SKM-1 treated with dmso at 0.1 percent for 144 hours (cell line): Measurements from ENCODE around the gene CHST11.
A peak's percentile ranks its signal among the peaks of the same experiment; 100 is the strongest.

Source experiments
- DNase-seq: peaks from one replicate; lab custom pipeline; 2025; ENCODE audit not compliant: unreplicated experiment; lab: John Stamatoyannopoulos, UW

The CHST11 gene

DNA sequence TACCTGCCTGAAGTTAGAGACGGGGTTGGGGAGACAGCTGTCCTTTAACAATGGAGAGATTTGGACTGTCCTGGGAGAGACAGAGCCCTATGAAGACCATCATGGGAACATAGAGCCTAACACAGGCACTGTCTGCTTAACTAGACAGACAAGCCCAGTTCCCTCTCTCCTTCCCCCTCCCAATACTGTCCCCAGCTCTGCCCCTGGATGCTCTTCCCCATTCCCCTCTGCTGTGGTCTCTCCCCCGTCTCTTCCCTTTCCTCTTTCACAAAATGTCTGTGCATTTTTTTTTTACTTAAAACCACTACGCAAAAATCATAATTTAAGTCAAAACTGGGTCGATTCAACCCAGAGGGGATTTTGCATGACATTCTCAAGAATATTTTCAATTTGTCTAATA lies 232.9 kb downstream of the CHST11 start:
- DNase-seq, result peak; percentile 13

DNA sequence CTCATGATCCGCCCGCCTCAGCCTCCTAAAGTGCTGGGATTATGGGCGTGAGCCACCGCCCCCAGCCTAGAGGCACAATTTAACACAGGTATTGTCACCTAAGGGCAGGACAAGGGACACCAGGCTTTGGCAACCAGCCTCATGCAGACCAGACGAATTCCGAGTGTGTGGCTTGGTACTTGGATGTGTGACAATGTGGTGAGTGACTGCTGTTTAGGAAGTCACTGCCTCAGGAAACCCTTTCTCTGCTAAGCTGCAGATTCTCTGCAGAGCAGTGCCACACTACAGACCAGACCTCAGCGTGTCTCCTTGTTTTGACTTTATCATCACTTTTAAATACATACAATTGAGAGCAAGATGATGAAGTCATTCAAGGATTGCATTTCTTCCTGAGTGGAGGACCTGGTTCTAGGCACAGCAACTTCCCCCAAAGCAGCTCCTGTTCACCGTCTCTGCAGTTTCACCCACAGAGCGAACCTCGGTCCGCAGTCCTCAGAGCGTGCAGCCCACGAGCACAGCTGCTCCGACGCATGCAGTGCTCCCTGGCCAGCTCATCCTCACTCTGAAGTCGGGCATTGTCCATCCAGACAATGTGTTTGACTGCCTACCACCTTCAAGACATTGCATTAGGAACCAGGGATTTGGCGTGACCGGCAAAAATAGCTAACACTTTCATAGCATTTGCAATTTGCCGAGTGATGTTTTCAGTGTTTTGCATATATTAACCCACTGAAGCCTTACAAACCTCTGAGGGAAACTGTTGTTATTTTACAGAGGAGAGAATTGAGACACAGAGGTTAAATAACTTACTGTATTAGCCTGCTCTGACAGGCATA lies 235.2 kb downstream of the CHST11 start:
- no peak for DNase-seq

- DNase-seq, result no peak
These were observed 235.9 kb downstream of the CHST11 start for GRCh38 chr12:104692557-104693218.

- no peak for DNase-seq
These were observed 236.7 kb downstream of the CHST11 start for GRCh38 chr12:104693493-104693892.

DNA sequence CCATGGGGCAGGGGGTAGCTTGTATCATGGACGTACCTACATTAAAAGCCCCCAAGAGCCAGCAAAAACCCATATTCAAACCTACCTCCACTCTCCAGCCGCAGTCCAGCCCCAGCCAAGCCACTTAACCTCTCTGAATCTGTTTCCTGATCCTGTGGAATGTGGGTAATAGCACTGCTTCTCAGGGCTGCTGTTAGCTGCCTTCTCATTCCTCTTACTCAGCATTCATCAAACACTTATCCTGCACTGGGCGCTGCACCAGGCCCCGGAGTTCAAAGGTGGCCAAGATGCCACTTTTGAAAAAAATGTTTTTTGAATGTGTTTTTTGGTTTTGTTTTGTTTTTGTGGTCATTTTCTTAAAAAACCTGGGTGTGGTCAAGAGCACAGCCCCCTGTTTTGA lies 237.4 kb downstream of the CHST11 start:
- no peak for DNase-seq

GRCh38 chr12:104694711-104695110 lies 238.0 kb downstream of the CHST11 start:
- no peak for DNase-seq

GRCh38 chr12:104695453-104696148 lies 238.9 kb downstream of the CHST11 start:
- DNase-seq, result no peak

GRCh38 chr12:104697186-104697585 lies 240.4 kb downstream of the CHST11 start:
- DNase-seq, result no peak

- DNase-seq, result no peak
These were observed 242.1 kb downstream of the CHST11 start for GRCh38 chr12:104698871-104699270.

GRCh38 chr12:104699489-104700190 lies 242.9 kb downstream of the CHST11 start:
- no peak for DNase-seq

DNA sequence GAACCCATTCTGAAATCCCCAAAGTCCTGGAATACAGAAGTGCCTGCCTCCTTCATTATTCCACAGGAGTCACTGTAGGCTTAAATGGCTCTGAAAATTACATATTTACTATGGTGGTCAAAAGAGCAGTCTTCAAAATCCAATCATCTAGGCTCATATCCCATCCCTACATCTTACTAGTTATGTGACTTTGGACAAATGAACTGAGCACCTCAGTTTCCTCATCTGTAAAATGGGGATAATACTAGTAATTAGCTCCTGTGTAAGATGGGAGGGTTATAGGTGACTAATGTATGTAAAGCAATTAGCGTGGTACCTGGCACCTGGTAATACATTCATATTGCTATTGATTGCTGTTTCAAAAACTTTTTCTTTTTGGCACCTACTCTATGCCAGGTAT lies 243.6 kb downstream of the CHST11 start:
- DNase-seq, result no peak

GRCh38 chr12:104701301-104701700 lies 244.6 kb downstream of the CHST11 start:
- no peak for DNase-seq

DNA sequence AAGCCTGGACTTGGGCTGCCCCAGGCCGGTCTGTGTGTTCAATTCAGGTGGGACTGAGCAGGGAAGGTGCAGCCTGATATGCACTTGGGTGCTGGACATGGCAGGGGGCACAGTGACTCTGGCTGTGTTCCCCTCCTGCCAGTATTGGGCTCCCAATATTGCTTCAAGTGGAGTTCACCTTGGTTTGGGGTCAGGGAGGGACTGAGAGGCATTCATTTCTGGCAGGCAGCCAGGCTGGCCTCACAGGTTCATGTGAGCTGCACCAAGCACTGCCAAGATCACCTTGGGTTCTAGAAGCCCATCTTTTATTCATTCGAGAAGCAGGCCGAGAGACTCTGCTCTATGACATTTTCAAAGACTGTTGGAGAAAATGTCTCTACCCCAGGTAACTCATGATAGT lies 245.0 kb downstream of the CHST11 start:
- DNase-seq, result no peak

DNA sequence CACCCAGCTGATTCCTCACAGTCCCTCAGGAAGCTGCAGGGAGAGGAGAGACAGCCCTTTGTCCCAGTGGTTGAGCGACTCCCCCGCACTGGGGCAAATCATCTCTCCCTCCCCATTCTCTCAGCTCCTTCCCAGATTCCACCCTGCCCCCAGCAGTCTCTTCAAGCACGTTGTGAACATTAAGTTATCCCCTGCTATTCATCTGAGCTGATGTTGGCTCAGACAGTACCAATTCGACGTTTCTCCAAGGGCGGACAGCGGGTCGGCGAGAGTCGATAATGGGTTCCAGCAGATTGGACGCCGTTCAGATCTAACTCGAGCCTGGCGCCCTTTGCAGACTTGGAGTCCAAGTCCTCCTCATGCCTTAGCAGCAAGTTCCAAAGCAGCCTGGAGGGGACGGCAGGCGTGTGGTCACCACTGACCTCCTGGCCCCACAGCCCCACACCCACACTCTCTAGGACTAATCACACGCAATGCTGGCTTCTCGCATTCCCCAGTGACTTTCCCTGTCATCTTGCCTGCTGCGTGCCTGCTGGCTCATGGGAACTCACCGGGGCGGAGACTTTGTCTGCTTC lies 245.9 kb downstream of the CHST11 start:
- DNase-seq, result no peak

GRCh38 chr12:104703372-104703771 lies 246.6 kb downstream of the CHST11 start:
- DNase-seq, result no peak

GRCh38 chr12:104704224-104704779 lies 247.6 kb downstream of the CHST11 start:
- no peak for DNase-seq

DNA sequence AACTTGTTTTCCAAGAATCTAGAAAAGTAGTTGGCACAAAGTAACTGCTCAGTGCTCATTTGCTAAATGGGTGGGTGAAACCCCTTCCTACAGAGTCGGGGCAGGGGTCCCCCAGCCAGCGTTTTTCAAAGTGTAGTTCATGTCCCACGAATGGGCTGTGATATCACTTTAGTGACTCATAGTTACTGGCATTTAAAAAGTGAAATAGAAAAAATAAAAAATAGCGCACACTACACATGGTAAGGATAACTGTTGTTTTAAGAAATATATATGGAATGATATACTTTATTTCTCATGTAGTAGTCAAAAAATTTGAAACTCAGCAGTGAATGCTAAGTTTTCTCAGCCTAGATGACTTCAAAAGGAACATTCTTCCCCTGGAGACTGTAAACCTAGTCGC lies 250.4 kb downstream of the CHST11 start:
- no peak for DNase-seq

DNA sequence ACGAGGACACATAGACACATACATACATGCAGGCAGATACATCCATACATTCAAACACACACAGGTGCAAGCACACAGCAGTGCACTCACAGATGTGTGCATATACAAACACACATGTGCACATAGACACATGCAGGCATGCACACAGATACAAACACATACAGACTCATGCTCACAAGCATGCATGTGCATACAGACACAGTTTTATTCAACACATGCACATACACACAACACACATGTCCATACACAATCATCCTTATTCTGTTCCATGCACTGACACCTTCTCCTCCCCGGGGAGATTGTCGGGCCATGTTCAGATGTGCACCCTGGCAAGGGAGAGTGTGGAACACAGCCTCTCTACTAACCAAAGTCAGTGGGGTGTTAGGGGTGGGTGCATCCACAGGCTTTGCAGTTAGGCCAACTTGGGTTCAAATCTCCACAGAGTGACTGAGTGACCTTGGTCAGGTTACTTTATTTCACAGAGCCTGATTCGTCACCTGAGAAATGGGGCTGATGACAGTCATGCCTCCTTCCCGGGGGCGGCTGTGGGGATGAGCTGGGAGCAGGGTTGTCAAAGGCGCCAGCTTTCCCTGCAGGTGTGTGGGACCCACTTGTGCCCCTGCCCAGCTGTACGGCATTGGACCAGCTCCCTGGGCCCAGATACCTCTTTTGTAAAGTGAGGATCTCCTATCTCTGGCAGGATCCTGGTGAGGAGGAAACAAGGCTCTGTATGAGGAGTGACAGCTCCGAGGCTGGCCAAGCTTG lies 251.2 kb downstream of the CHST11 start:
- no peak for DNase-seq

DNA sequence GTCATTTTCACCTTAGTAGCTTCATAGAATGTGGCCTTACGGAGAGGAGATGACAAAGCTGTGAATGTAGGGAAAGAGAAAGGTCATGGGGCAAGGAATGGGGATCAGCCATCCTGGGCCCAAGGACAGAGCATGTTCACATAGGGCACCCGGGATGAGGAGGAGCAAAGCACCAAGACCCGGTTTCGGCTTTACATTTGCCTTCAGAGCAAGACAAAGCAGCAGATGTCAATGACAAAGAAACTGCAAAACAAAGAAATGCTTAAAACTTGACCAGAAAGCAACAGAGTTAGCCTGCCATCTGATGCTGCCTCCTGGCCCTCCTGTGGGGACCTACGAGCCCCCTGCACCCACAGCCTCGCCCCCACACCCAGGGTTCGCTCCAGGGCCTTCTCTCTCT lies 252.1 kb downstream of the CHST11 start:
- no peak for DNase-seq
